ENCODE data around the gene TIPIN. TPM values are rescaled to one million over a fixed set of nuclear protein-coding genes. Genes with fewer than 3 reads are reported as not detected.

TIPIN gene
- total RNA-seq, 1 experiment from 2014 or later: 22.2 TPM

DNA sequence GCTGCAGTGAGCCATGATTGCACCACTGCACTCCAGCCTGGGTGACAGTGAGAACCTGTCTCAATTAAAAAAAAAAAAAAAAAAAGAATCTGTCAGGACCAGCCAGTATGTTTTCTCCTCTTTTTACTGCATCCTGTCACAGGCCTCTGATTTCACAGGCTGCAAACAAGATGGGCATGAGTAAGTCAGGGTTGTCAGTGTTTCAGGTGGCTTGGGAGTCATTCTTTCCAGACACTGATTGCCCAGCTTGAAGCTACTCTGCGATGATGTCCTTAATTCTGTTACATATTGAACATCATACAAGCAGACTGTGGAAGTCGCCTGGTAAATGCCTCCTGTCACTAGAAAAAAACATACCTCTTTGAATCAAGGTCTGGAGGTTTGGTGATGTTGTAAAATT, 44.3 kb downstream of the TIPIN start:
- TF ChIP-seq MXD4 (CRISPR knock-in tag; IDR thresholded peaks at IDR 0.05; ENCODE audit: borderline replicate concordance): no peak
- TF ChIP-seq FOXP1 (CRISPR knock-in tag; IDR thresholded peaks at IDR 0.05; ENCODE audit: borderline replicate concordance): no peak
- TF ChIP-seq ZBTB21 (CRISPR knock-in tag; IDR thresholded peaks at IDR 0.05; ENCODE audit: borderline replicate concordance): no peak
- TF ChIP-seq ZNF512 (CRISPR knock-in tag; IDR thresholded peaks at IDR 0.05; ENCODE audit: borderline replicate concordance): no peak
- TF ChIP-seq, protein P1, sequence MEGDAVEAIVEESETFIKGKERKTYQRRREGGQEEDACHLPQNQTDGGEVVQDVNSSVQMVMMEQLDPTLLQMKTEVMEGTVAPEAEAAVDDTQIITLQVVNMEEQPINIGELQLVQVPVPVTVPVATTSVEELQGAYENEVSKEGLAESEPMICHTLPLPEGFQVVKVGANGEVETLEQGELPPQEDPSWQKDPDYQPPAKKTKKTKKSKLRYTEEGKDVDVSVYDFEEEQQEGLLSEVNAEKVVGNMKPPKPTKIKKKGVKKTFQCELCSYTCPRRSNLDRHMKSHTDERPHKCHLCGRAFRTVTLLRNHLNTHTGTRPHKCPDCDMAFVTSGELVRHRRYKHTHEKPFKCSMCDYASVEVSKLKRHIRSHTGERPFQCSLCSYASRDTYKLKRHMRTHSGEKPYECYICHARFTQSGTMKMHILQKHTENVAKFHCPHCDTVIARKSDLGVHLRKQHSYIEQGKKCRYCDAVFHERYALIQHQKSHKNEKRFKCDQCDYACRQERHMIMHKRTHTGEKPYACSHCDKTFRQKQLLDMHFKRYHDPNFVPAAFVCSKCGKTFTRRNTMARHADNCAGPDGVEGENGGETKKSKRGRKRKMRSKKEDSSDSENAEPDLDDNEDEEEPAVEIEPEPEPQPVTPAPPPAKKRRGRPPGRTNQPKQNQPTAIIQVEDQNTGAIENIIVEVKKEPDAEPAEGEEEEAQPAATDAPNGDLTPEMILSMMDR (IDR thresholded peaks at IDR 0.05): no peak
- TF ChIP-seq, protein P2, sequence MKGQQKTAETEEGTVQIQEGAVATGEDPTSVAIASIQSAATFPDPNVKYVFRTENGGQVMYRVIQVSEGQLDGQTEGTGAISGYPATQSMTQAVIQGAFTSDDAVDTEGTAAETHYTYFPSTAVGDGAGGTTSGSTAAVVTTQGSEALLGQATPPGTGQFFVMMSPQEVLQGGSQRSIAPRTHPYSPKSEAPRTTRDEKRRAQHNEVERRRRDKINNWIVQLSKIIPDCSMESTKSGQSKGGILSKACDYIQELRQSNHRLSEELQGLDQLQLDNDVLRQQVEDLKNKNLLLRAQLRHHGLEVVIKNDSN (CRISPR knock-in tag; IDR thresholded peaks at IDR 0.05): no peak
- no peak for TF ChIP-seq MLX (CRISPR knock-in tag; IDR thresholded peaks at IDR 0.05)
- TF ChIP-seq, protein P3, sequence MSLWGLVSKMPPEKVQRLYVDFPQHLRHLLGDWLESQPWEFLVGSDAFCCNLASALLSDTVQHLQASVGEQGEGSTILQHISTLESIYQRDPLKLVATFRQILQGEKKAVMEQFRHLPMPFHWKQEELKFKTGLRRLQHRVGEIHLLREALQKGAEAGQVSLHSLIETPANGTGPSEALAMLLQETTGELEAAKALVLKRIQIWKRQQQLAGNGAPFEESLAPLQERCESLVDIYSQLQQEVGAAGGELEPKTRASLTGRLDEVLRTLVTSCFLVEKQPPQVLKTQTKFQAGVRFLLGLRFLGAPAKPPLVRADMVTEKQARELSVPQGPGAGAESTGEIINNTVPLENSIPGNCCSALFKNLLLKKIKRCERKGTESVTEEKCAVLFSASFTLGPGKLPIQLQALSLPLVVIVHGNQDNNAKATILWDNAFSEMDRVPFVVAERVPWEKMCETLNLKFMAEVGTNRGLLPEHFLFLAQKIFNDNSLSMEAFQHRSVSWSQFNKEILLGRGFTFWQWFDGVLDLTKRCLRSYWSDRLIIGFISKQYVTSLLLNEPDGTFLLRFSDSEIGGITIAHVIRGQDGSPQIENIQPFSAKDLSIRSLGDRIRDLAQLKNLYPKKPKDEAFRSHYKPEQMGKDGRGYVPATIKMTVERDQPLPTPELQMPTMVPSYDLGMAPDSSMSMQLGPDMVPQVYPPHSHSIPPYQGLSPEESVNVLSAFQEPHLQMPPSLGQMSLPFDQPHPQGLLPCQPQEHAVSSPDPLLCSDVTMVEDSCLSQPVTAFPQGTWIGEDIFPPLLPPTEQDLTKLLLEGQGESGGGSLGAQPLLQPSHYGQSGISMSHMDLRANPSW (CRISPR knock-in tag; conservative IDR thresholded peaks at IDR 0.05; ENCODE audit: low read depth): no peak
- TF ChIP-seq, protein P4, sequence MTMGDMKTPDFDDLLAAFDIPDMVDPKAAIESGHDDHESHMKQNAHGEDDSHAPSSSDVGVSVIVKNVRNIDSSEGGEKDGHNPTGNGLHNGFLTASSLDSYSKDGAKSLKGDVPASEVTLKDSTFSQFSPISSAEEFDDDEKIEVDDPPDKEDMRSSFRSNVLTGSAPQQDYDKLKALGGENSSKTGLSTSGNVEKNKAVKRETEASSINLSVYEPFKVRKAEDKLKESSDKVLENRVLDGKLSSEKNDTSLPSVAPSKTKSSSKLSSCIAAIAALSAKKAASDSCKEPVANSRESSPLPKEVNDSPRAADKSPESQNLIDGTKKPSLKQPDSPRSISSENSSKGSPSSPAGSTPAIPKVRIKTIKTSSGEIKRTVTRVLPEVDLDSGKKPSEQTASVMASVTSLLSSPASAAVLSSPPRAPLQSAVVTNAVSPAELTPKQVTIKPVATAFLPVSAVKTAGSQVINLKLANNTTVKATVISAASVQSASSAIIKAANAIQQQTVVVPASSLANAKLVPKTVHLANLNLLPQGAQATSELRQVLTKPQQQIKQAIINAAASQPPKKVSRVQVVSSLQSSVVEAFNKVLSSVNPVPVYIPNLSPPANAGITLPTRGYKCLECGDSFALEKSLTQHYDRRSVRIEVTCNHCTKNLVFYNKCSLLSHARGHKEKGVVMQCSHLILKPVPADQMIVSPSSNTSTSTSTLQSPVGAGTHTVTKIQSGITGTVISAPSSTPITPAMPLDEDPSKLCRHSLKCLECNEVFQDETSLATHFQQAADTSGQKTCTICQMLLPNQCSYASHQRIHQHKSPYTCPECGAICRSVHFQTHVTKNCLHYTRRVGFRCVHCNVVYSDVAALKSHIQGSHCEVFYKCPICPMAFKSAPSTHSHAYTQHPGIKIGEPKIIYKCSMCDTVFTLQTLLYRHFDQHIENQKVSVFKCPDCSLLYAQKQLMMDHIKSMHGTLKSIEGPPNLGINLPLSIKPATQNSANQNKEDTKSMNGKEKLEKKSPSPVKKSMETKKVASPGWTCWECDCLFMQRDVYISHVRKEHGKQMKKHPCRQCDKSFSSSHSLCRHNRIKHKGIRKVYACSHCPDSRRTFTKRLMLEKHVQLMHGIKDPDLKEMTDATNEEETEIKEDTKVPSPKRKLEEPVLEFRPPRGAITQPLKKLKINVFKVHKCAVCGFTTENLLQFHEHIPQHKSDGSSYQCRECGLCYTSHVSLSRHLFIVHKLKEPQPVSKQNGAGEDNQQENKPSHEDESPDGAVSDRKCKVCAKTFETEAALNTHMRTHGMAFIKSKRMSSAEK (CRISPR knock-in tag; IDR thresholded peaks at IDR 0.05; ENCODE audit: borderline replicate concordance): no peak
- no peak for TF ChIP-seq ATF1 (CRISPR knock-in tag; IDR thresholded peaks at IDR 0.05)
- TF ChIP-seq NR2C2 (CRISPR knock-in tag; IDR thresholded peaks at IDR 0.05): no peak
- TF ChIP-seq HMGXB4 (CRISPR knock-in tag; IDR thresholded peaks at IDR 0.05): no peak
- no peak for DNase-seq (ENCODE audit: low spot score)
- Mint-ChIP-seq H3K27ac (no peak overlapping the region), H3K27me3 (ENCODE audit: low read depth) (no peaks in the 10 kb centered on the region), H3K4me3 (no peak overlapping the region), H3K36me3 (peaks cover 45% of the 10 kb centered on the region), H3K9me3 (no peaks in the 10 kb centered on the region), H3K4me1 (no peaks in the 10 kb centered on the region)
- ChIA-PET CTCF (no interaction called here), POLR2A (no interaction called here)
- no peak for ATAC-seq
